Neural cell (in vitro differentiated cells): ENCODE measurements around the gene ZNF557. TPM values are rescaled to one million over a fixed set of nuclear protein-coding genes. Genes with fewer than 3 reads are reported as not detected.

Source experiments
- H2AFZ ChIP-seq: fragments of 200-600, 300-800 bp; sonication (generic), shearing (Covaris generic); 2 replicates; pipeline ENCODE4 v1.6.0; 2014; ENCODE audit warnings: low read depth, mild to moderate bottlenecking, antibody characterized with exemption, low read length, moderate library complexity
- H3F3A ChIP-seq: fragments of 200-600 bp; shearing (Covaris generic); 2 replicates; pipeline ENCODE4 v1.6.1; 2016; ENCODE audit warnings: mild to moderate bottlenecking, moderate library complexity, mixed read lengths, antibody characterized with exemption, low read length; ENCODE audit not compliant: insufficient read depth, poor library complexity, severe bottlenecking
- H3K27ac ChIP-seq: fragments of 200-600, 300-800 bp; sonication (generic), shearing (Covaris generic); 2 replicates; pipeline ENCODE4 v1.5.1; 2014; ENCODE audit warnings: mild to moderate bottlenecking, low read length, moderate library complexity
- H3K27me3 ChIP-seq: fragments of 300-800, 200-600 bp; sonication (generic), shearing (Covaris generic); 2 replicates; pipeline ENCODE4 v1.6.0; 2014; ENCODE audit warnings: mild to moderate bottlenecking, low read depth, low read length, moderate library complexity; ENCODE audit not compliant: insufficient read depth
- H3K36me3 ChIP-seq: fragments of 300-800, 200-600 bp; sonication (generic), shearing (Covaris generic); 2 replicates; pipeline ENCODE4 v1.5.1; 2014; ENCODE audit warnings: mild to moderate bottlenecking, antibody characterized with exemption, low read length, moderate library complexity; ENCODE audit not compliant: insufficient read depth
- H3K4me2 ChIP-seq: fragments of 300-800, 200-600 bp; sonication (generic), shearing (Covaris generic); 2 replicates; pipeline ENCODE4 v1.6.0; 2014; ENCODE audit warnings: mild to moderate bottlenecking, low read length
- H3K4me3 ChIP-seq: fragments of 300-800, 200-600 bp; sonication (generic), shearing (Covaris generic); 2 replicates; pipeline ENCODE4 v1.5.1; 2014; ENCODE audit warnings: mild to moderate bottlenecking, low read length, moderate library complexity
- H3K79me2 ChIP-seq: fragments of 200-600 bp; shearing (Covaris generic); replicated peaks from 2 replicates; pipeline ENCODE4 v1.6.0; 2014; ENCODE audit warnings: mild to moderate bottlenecking, low read length, moderate library complexity; ENCODE audit not compliant: insufficient read depth
- H3K9ac ChIP-seq: fragments of 300-800, 200-600 bp; sonication (generic), shearing (Covaris generic); 2 replicates; pipeline ENCODE4 v1.6.1; 2016; ENCODE audit warnings: mild to moderate bottlenecking, low read length, mixed read lengths
- H3K9me2 ChIP-seq: fragments of 200-600 bp; shearing (Covaris generic); 2 replicates; pipeline ENCODE4 v1.6.1; 2016; ENCODE audit warnings: mild to moderate bottlenecking, low read length, mixed read lengths; ENCODE audit not compliant: insufficient read depth
- H3K9me3 ChIP-seq: fragments of 200-600, 300-800 bp; sonication (generic), shearing (Covaris generic); 2 replicates; pipeline ENCODE4 v1.6.1; 2016; ENCODE audit warnings: mild to moderate bottlenecking, mixed run types, low read length, moderate library complexity, mixed read lengths
- H4K20me1 ChIP-seq: fragments of 200-600 bp; shearing (Covaris generic); 2 replicates; pipeline ENCODE4 v1.6.1; 2016; ENCODE audit warnings: mild to moderate bottlenecking, mixed run types; ENCODE audit not compliant: insufficient read depth
- CTCF ChIP-seq: fragments of 450-650 bp; IDR thresholded peaks from 2 replicates; pipeline ENCODE4 v1.5.1; 2014; ENCODE audit warnings: antibody characterized with exemption, mild to moderate bottlenecking, moderate library complexity; ENCODE audit not compliant: poor library complexity, severe bottlenecking
- EP300 ChIP-seq: fragments of 450-650 bp; conservative IDR thresholded peaks from 2 replicates; pipeline ENCODE4 v1.6.1; 2014; ENCODE audit warnings: antibody characterized with exemption, mild to moderate bottlenecking, moderate library complexity; ENCODE audit not compliant: poor library complexity, severe bottlenecking
- EZH2 ChIP-seq: fragments of 200-600, 300-800 bp; shearing (Covaris generic), sonication (generic); IDR thresholded peaks from 2 replicates; pipeline ENCODE4 v1.6.1; 2014; ENCODE audit warnings: antibody characterized with exemption, low read length, borderline replicate concordance, mild to moderate bottlenecking; ENCODE audit not compliant: insufficient read depth, poor library complexity, severe bottlenecking
- MXI1 ChIP-seq: fragments of 450-650 bp; conservative IDR thresholded peaks from 2 replicates; pipeline ENCODE4 v1.6.1; 2014; ENCODE audit warnings: antibody characterized with exemption, mild to moderate bottlenecking; ENCODE audit not compliant: poor library complexity, severe bottlenecking
- POLR2AphosphoS5 ChIP-seq: IDR thresholded peaks from 2 replicates; pipeline ENCODE4 v1.6.1; 2012
- RAD21 ChIP-seq: fragments of 450-650 bp; conservative IDR thresholded peaks from 2 replicates; pipeline ENCODE4 v1.6.1; 2014; ENCODE audit warnings: antibody characterized with exemption, mild to moderate bottlenecking, moderate library complexity
- SMC3 ChIP-seq: fragments of 450-650 bp; conservative IDR thresholded peaks from 2 replicates; pipeline ENCODE4 v1.6.1; 2014; ENCODE audit warnings: antibody characterized with exemption, mild to moderate bottlenecking, moderate library complexity; ENCODE audit not compliant: poor library complexity
- TAF1 ChIP-seq: IDR thresholded peaks from 2 replicates; pipeline ENCODE4 v1.6.1; 2012; ENCODE audit warnings: low read depth
- polyA plus RNA-seq: library from polyadenylated mRNA; depleted of rRNA; stranded (reverse); fragments of >200 nt; gene quantifications from 2 replicates; pipeline ENCODE4 v1.2.3, GENCODE V29; 2014
- TF ChIP-seq, protein P1 (sequence below): IDR thresholded peaks from 2 replicates; pipeline ENCODE4 v1.6.1; 2012; ENCODE audit warnings: borderline replicate concordance

Gene ZNF557
- polyA plus RNA-seq, 1 donor from 2014 or later, result 7.7 TPM

DNA sequence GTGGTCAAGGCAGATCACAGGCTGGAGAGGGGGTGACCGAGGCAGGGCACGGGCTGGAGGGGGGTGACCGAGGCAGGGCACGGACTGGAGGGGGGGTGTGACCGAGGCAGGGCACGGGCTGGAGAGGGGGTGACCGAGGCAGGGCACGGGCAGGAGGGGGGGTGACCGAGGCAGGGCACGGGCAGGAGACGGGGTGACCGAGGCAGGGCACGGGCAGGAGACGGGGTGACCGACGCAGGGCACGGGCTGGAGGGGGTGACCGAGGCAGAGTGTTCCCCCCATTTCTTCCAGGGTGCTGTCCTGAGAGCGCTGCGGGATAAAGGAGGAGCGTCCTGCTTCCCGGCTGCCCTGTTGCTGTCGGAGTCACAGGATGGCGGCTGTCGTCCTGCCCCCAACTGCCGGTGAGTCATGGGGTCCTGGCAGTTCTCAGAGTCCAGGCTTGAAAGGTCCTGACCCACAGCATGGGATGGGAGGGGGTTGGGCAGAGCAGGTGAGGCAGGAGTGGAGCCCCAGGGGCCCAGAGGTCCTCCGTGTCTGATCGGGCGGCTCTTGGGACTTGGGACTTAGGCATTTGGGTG lies 5.3 kb downstream of the ZNF557 start:
- H3K27me3 ChIP-seq, result no peaks in the 10 kb centered on the region
- no peak overlapping the region for H3K4me3 ChIP-seq
- TF ChIP-seq EZH2, result no peak
- TF ChIP-seq SMC3, result no peak
- TF ChIP-seq, protein P1, sequence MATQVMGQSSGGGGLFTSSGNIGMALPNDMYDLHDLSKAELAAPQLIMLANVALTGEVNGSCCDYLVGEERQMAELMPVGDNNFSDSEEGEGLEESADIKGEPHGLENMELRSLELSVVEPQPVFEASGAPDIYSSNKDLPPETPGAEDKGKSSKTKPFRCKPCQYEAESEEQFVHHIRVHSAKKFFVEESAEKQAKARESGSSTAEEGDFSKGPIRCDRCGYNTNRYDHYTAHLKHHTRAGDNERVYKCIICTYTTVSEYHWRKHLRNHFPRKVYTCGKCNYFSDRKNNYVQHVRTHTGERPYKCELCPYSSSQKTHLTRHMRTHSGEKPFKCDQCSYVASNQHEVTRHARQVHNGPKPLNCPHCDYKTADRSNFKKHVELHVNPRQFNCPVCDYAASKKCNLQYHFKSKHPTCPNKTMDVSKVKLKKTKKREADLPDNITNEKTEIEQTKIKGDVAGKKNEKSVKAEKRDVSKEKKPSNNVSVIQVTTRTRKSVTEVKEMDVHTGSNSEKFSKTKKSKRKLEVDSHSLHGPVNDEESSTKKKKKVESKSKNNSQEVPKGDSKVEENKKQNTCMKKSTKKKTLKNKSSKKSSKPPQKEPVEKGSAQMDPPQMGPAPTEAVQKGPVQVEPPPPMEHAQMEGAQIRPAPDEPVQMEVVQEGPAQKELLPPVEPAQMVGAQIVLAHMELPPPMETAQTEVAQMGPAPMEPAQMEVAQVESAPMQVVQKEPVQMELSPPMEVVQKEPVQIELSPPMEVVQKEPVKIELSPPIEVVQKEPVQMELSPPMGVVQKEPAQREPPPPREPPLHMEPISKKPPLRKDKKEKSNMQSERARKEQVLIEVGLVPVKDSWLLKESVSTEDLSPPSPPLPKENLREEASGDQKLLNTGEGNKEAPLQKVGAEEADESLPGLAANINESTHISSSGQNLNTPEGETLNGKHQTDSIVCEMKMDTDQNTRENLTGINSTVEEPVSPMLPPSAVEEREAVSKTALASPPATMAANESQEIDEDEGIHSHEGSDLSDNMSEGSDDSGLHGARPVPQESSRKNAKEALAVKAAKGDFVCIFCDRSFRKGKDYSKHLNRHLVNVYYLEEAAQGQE, result no peak
- TF ChIP-seq TAF1, result no peak
- TF ChIP-seq RAD21, result no peak
- no peak for TF ChIP-seq EP300
- TF ChIP-seq MXI1, result no peak
- no peak for TF ChIP-seq POLR2AphosphoS5
- TF ChIP-seq CTCF, result no peak
- H3K36me3 ChIP-seq, result peaks cover 23% of the 10 kb centered on the region
- H3K27ac ChIP-seq, result no peak overlapping the region
- H3K9me3 ChIP-seq, result peaks cover 10% of the 10 kb centered on the region
- H4K20me1 ChIP-seq, result no peaks in the 10 kb centered on the region
- H3K9me2 ChIP-seq, result no peaks in the 10 kb centered on the region
- no peak overlapping the region for H3K4me2 ChIP-seq
- peaks cover 8% of the 10 kb centered on the region for H3K79me2 ChIP-seq
- no peak overlapping the region for H3K9ac ChIP-seq
- no peaks in the 10 kb centered on the region for H3F3A ChIP-seq
- H2AFZ ChIP-seq, result no peak overlapping the region

GRCh38 chr19:7076151-7076550 lies 6.6 kb downstream of the ZNF557 start:
- Histone ChIP-seq H3K4me2 (no peak overlapping the region), H2AFZ (no peak overlapping the region), H3K27ac (no peak overlapping the region), H3K27me3 (no peaks in the 10 kb centered on the region), H3K4me3 (no peak overlapping the region), H3K9me3 (peaks cover 18% of the 10 kb centered on the region), H3K79me2 (no peaks in the 10 kb centered on the region), H3K9ac (no peak overlapping the region), H4K20me1 (no peaks in the 10 kb centered on the region), H3F3A (no peaks in the 10 kb centered on the region), H3K36me3 (peaks cover 35% of the 10 kb centered on the region), H3K9me2 (no peaks in the 10 kb centered on the region)
- TF ChIP-seq, protein P1, result no peak
- no peak for TF ChIP-seq MXI1
- no peak for TF ChIP-seq EZH2
- TF ChIP-seq POLR2AphosphoS5, result no peak
- no peak for TF ChIP-seq RAD21
- no peak for TF ChIP-seq TAF1
- no peak for TF ChIP-seq SMC3
- TF ChIP-seq CTCF, result no peak
- no peak for TF ChIP-seq EP300
